Aorta (tissue), 5 donors: Measurements from ENCODE around the gene LHX3. TPM values are rescaled to one million over a fixed set of nuclear protein-coding genes. Genes with fewer than 3 reads are reported as not detected.

Experiments used
- ATAC-seq: fragments of 200-7000 bp; cut with Tn5 transposase; one replicate; pipeline ENCODE4 v1.9.1; 2022; ENCODE audit warnings: moderate library complexity; ENCODE audit not compliant: low FRiP score
- DNase-seq, 2 donors: peaks; one replicate each; pipeline ENCODE4 v3.0.0-alpha.2; 2020
- H3K27ac ChIP-seq, 2 donors: one replicate each; pipeline ENCODE4 v1.5.1; 2013; ENCODE audit warnings: low read length in 2 of 2, mild to moderate bottlenecking in 2 of 2, moderate library complexity in 2 of 2, control low read depth in 1 of 2, inconsistent platforms in 1 of 2, low read depth in 1 of 2
- H3K27me3 ChIP-seq, 2 donors: one replicate each; pipeline ENCODE4 v1.6.1; 2013; ENCODE audit warnings: control low read depth in 1 of 2, low read length in 1 of 2, mild to moderate bottlenecking in 1 of 2, moderate library complexity in 1 of 2; ENCODE audit not compliant: insufficient read depth in 2 of 2, control insufficient read depth in 1 of 2
- H3K36me3 ChIP-seq, 2 donors: one replicate each; pipeline ENCODE4 v1.6.1; 2013; ENCODE audit warnings: control low read depth in 1 of 2, low read length in 1 of 2, mild to moderate bottlenecking in 1 of 2; ENCODE audit not compliant: insufficient read depth in 2 of 2, control insufficient read depth in 1 of 2
- H3K4me1 ChIP-seq, 2 donors: one replicate each; pipeline ENCODE4 v1.6.1; 2013; ENCODE audit warnings: low read length in 2 of 2, control low read depth in 1 of 2, mild to moderate bottlenecking in 1 of 2, moderate library complexity in 1 of 2; ENCODE audit not compliant: insufficient read depth in 2 of 2, control insufficient read depth in 1 of 2
- H3K4me3 ChIP-seq, 2 donors: one replicate each; pipeline ENCODE4 v1.5.1; 2013; ENCODE audit warnings: low read length in 2 of 2, control low read depth in 1 of 2, mild to moderate bottlenecking in 1 of 2
- H3K9me3 ChIP-seq: one replicate; pipeline ENCODE4 v1.6.1; 2013; ENCODE audit warnings: mild to moderate bottlenecking, low read length; ENCODE audit not compliant: control insufficient read depth
- WGBS, 2 donors: extraction: QIAGEN DNeasy Blood & Tissue Kit; methylation state at CpG; one replicate each; pipeline ENCODE4 v1.1.7; 2013; 5-methylcytosine and 5-hydroxymethylcytosine counted together
- intact Hi-C, 2 donors: fragments of 100-400 bp; cut with DNase I; formaldehyde crosslinking; loops; one replicate each; pipeline versions ENCODE4 v1.14.2 to v1.15.0; 2022
- polyA plus RNA-seq, 2 donors: library from polyadenylated mRNA; stranded (reverse); fragments of 200-250 nt; gene quantifications; one replicate each; pipeline ENCODE4 v1.2.3, GENCODE V29; 2013
- total RNA-seq, 2 donors: library from RNA; stranded (reverse); fragmentation: NEBNext Ultra II Directional; extraction: Animal tissue kit (Norgen Biotek cat#: 25700); gene quantifications; one replicate each; pipeline ENCODE4 v1.2.1, GENCODE V29; 2021
- donor health status: healthy with polysubstance abuse.
- donor health status: Bipolar disorder and iron deficiency.
- donor health status: DM: no; HTN: no; CAD: no.
- donor health status: DM: no; HTN: no; CAD: no.
- donor health status: DM: yes; HTN: yes; CAD: no.

Gene LHX3
- total and polyA plus RNA-seq, 4 donors = not detected

DNA sequence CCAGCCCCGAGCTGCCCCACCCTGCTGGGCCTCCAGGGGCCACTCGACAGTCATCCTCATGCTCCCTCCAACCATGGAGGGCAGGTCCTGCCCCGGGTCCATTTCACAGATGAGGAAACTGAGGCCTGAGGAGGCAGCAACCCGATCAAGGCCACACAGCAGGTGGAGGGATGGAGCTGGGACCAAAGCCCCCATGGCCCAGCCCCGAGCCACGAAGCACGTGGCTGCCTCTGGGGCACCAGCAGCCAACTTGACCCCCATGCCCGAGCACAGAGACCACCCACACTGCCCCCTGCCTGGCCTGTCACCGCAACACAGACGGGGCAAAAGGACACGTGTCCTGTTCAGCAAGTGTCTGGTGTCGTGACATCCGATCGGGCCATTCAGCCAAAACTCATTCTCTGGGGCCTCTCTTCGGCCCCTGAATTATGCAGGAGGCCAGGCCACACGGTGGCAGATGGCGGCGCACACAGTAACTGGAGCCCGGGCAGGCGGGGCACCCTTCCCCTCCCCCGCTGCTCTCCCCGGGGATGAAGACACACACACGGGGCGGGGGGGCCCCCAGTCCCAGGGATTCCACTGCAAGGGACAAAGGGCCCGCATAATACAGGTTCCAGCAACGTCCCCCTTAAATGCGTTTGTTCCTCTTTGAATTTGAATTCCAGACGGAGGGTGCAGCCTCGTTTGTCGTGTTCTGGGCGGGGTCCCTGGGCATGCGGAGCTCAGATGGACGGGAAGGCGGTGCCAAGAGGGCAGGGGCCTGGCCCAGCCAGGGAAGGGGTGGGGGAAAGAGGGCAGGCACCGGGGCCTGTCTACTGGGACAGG is 56.8 kb downstream of the LHX3 start:
- intact Hi-C loops = no loop called here

DNA sequence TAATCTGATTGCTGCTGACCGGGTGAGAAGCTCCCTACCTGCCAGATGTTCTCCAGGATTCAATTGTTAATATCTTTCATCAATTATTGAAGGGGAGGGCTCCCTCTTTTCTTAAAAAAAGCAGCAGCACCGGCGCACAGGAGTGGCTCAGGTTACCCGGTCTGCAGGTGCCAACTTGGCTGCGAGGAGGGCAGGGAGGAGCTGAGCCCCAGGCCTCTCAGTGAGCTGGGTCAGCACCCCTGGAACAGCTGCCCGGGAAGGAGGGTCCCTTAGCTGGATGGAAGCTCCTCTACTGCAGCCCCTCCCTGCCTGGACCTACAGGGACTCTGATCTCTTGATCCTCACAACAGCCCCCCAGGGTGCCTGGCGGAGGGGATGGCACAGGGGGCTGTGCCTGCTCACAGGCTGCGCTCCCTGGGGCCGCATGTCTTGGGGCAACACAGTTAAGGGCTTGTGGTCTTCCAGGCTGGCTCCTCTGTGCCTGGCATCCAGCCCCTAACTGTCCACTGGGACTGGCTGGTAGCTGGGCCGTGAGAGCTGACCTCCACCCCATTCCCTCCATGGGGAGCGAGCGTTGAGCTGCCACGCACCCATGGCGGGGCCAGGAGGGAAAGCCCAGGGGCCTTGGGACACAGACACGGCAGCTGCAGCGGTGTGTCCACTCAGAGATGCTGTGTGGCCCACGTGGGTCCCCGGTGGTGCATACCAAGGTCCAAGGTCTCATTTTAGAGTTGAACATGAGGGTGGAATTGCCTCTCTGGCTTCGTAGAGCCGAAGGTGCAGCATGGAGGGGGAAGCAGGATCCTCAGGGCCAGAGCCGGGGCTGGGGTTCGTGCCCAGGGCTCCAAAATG is 57.7 kb downstream of the LHX3 start:
- H3K4me1 ChIP-seq = no peaks in the 10 kb centered on the region
- WGBS, 2 donors = 78 to 86% methylated on average over 21 to 22 of the region's 22 CpGs
- no peaks in the 10 kb centered on the region for H3K9me3 ChIP-seq
- DNase-seq (peak in 1 of 2 donors; percentile 44), ATAC-seq (no peak)
- no peaks in the 10 kb centered on the region for H3K27me3 ChIP-seq
- intact Hi-C loops = no loop called here
- H3K36me3 ChIP-seq = no peaks in the 10 kb centered on the region
- no peak overlapping the region for H3K27ac ChIP-seq
- H3K4me3 ChIP-seq = no peak overlapping the region

More for the DNA sequence above, 56.8 kb downstream of the LHX3 start:
- Histone ChIP-seq H3K36me3 (no peaks in the 10 kb centered on the region), H3K27me3 (no peaks in the 10 kb centered on the region), H3K4me1 (no peaks in the 10 kb centered on the region), H3K4me3 (no peak overlapping the region), H3K9me3 (no peaks in the 10 kb centered on the region), H3K27ac (no peak overlapping the region)
- WGBS, 2 donors = 33 to 38% methylated on average over 31 to 35 of the region's 35 CpGs
- no peak for DNase-seq
- no peak for ATAC-seq

Other genes starting within 250 kb of the LHX3 start
- gene UBAC1, start 243.8 kb downstream of the LHX3 start, total RNA-seq = 10 to 100 TPM; 24.1 to 38.0 TPM
- 10 to 100 TPM; 36.9 to 49.9 TPM for gene UBAC1, start 243.8 kb downstream of the LHX3 start, polyA plus RNA-seq
- gene NACC2, start 109.8 kb downstream of the LHX3 start, total RNA-seq = 10 to 100 TPM; 51.3 to 61.0 TPM
- 10 to 100 TPM; 10.5 to 11.7 TPM for gene NACC2, start 109.8 kb downstream of the LHX3 start, polyA plus RNA-seq
- 10 to 100 TPM; 22.0 to 25.1 TPM for gene TMEM250, start 86.3 kb downstream of the LHX3 start, total RNA-seq
- gene TMEM250, start 86.3 kb downstream of the LHX3 start, polyA plus RNA-seq = 10 to 100 TPM; 14.9 to 19.0 TPM
- gene QSOX2, start 40.7 kb upstream of the LHX3 start, total RNA-seq = 1 to 10 TPM; 6.8 to 7.9 TPM
- gene QSOX2, start 40.7 kb upstream of the LHX3 start, polyA plus RNA-seq = 1 to 10 TPM; 1.0 to 5.7 TPM
- gene CCDC187, start 99.0 kb upstream of the LHX3 start, total RNA-seq = not detected
- not detected for gene CCDC187, start 99.0 kb upstream of the LHX3 start, polyA plus RNA-seq
- 10 to 100 TPM; 22.7 to 28.9 TPM for gene GPSM1, start 122.4 kb upstream of the LHX3 start, total RNA-seq
- gene GPSM1, start 122.4 kb upstream of the LHX3 start, polyA plus RNA-seq = 10 to 100 TPM in 1 of 2 donors, 1 to 10 TPM in 1; 6.9 to 53.7 TPM
- 10 to 100 TPM; 15.5 to 18.1 TPM for gene DNLZ, start 158.6 kb upstream of the LHX3 start, total RNA-seq
- 10 to 100 TPM; 12.4 to 14.4 TPM for gene DNLZ, start 158.6 kb upstream of the LHX3 start, polyA plus RNA-seq
- gene CARD9, start 168.5 kb upstream of the LHX3 start, total RNA-seq = 1 to 10 TPM; 2.6 to 5.3 TPM
- 1 to 10 TPM; 1.4 to 4.4 TPM for gene CARD9, start 168.5 kb upstream of the LHX3 start, polyA plus RNA-seq
- 1 to 10 TPM; 6.8 to 7.7 TPM for gene SNAPC4, start 195.0 kb upstream of the LHX3 start, total RNA-seq
- 10 to 100 TPM in 1 of 2 donors, 1 to 10 TPM in 1; 1.6 to 13.9 TPM for gene SNAPC4, start 195.0 kb upstream of the LHX3 start, polyA plus RNA-seq
- 10 to 100 TPM; 27.1 to 39.0 TPM for gene ENTR1, start 205.5 kb upstream of the LHX3 start, total RNA-seq
- 10 to 100 TPM; 15.0 to 47.2 TPM for gene ENTR1, start 205.5 kb upstream of the LHX3 start, polyA plus RNA-seq
- 10 to 100 TPM; 31.2 to 38.8 TPM for gene PMPCA, start 205.5 kb upstream of the LHX3 start, total RNA-seq
- gene PMPCA, start 205.5 kb upstream of the LHX3 start, polyA plus RNA-seq = 10 to 100 TPM; 16.2 to 72.0 TPM
- gene INPP5E, start 234.7 kb upstream of the LHX3 start, total RNA-seq = 10 to 100 TPM in 1 of 2 donors, 1 to 10 TPM in 1; 8.6 to 14.9 TPM
- gene INPP5E, start 234.7 kb upstream of the LHX3 start, polyA plus RNA-seq = 10 to 100 TPM in 1 of 2 donors, 1 to 10 TPM in 1; 2.8 to 15.6 TPM